HL-60/S4 treated with retinoic acid at 250 ng/mL for 4 days and 3 days (cell line): ENCODE measurements around the gene PDE4DIP.
"Not testable (repeated sequence)": the region's sequence is repeated elsewhere in the genome, so short reads cannot be mapped to it uniquely, and the experiment has no call there.

Experiments used
- in situ Hi-C: fragments of 300-500 bp; cut with MboI; formaldehyde crosslinking; loops from 2 replicates; pipeline ENCODE4 v1.7.0; 2022; ENCODE audit warnings: low sequenced_read_pairs

The PDE4DIP gene

DNA sequence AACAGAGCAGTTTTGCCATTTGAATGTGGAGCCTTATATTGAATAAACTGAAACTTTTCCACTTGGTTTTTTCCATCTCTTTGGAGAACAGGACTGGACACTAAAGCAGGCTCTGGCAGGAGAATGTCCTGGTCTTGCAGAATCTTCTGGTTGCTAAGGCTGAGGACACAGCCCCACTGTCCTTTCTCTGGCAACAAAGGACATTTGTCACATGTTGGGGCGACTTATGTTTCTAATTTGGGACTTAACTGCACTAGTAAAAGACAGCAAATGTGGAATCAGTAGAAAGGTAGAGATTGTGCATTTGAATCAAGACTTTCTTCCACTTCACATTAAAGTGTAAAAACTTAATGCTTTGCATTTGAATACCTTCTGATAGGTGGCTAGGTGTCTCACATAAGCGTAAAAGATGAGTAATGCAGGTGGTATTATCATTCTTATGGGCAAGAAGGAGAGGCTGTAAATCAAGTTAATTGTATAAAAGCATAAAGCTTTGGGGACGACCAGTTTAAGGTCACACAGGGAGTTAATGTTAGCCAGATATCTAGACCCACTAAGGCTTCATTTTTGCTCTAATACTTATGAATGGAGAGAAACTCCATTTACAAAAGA, 74.7 kb downstream of the PDE4DIP start:
- in situ Hi-C loops, result not testable (repeated sequence)

DNA sequence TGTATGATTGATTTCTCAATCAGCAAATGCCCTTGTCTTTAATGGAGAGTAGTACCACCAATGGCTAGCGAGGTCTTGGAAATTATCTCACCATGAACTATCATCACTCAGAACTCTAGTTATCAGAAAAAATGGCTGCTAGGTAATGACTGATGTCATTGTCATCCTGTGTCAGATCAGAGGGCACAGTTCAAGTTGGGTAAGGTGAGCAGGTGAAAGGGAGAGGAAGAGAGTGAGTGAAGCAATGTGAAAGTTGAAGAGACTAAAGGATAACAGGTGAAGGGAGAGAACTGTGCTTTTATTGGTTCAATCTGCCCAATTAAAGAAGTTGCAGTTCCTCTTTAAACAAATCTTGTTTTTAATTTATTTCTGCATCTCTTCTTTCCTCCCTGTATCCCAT, 76.8 kb downstream of the PDE4DIP start:
- in situ Hi-C loops, result not testable (repeated sequence)

DNA sequence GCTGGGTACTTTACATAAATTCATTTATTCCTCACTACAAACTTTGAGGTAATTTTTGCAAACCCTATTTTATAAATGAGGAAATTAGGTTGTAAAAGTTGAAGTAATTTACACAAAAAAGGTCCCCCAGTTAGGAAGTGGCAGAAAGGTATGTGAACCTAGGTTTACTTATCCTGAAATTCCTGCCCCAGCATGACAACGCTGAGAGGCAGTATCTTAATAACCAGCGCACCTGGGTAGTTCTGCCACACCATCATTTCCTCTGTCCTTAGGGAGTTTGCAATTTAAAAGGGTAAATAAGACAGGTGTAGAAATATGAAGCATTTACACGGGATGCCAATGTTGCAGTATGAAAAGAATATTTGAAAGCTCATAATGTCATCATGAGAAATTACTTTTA, 79.6 kb downstream of the PDE4DIP start:
- in situ Hi-C loops, result not testable (repeated sequence)

DNA sequence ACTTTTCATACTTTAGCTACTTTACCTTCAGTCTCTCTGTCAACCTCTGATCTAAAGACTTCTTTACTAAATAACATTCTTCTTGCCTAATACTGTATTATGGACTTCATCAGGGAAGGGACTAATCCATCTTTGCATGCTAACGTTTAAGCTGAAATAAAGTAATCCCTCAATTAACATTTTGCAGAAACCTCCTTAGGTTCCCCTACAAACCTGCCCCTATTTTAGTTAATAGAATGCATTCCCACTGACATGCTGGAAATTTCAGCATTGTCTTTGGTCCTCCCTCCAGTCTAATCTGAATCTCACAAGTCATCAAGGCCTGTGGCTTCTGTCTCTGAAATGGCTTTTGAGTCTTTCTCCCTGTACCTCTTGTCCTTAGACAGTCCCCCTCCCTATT, 83.4 kb downstream of the PDE4DIP start:
- in situ Hi-C loops, result not testable (repeated sequence)

DNA sequence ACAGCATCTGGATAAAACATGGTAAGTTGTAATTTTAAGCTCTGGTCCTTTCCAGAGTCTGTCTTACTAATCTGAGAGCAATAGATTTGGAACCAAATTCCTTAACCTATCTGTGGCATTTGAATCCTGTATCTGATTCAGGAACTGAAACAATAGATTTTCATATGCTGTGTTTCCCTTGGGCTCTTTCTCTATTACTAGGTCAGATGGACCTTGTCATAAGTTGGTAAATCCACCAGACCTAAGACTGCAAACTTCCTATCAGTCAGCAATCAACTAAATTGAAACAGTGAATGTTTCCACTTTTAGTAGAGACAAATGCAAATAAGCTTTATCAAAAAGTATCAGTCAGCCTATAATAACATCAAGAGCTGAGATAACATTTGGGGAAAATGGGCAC, 85.0 kb downstream of the PDE4DIP start:
- in situ Hi-C loops, result not testable (repeated sequence)

DNA sequence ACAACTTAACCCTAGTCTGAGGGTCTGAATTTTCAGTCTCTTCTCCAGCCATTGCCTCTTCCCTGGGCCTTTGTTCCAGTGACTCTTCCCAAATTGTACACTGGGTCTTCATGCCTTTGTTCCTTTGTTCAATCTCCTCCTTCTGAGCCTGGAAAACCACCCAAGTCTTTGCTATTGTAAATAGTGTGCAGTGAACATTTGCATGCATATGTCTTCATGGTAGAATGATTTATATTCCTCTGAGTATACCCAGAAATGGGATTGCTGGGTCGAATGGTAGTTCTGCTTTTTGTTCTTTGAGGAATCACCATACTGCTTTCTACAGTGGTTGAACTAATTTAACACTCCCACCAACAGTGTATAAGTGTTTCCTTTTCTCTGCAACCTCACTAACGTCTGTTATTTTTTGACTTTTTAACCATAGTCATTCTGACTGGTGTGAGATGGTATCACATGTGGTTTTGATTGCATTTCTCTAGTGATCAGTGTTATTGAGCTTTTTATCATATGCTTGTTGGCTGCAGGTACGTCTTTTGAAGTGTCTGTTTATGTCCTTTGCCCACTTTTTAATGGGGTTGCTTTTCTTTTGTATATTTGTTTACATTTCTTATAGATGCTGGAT, 91.3 kb downstream of the PDE4DIP start:
- in situ Hi-C loops, result not testable (repeated sequence)

DNA sequence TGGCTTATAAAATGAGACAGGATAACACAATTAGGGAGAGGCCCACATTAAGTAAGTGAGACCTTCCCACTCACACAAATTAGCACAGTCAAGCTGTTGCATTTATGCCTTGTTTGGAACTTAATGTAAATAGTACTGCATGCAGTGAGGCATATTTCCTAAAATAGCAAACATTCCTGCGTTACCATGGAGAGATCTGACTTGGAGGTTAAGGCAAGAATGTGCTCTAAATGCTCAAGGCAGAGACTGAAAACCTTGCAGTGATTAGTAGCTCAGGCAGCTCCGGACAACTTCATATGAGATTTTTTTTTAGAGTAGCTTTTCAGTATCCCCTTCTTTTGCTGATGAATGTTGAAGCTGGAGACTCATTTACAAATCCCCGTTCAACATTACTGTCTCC, 98.7 kb downstream of the PDE4DIP start:
- in situ Hi-C loops, result not testable (repeated sequence)

DNA sequence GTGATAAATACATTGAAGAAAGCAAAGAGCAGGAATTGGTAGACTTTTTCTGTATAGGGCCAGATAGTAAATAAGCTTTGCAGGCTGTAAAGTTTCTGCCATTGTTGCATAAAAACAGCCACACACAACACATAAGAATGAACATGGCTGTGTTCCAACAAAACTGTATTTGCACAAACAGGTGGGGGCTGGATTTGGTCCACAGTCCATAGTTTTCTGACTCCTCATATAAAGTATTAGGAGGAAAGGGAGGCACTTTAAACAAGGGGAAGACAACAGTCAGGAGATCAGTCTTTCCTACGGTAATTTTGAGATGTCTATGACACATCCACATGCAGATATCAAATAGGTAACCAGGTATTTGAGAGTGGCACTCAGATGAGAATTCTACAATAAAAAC, 100.9 kb downstream of the PDE4DIP start:
- in situ Hi-C loops, result not testable (repeated sequence)

DNA sequence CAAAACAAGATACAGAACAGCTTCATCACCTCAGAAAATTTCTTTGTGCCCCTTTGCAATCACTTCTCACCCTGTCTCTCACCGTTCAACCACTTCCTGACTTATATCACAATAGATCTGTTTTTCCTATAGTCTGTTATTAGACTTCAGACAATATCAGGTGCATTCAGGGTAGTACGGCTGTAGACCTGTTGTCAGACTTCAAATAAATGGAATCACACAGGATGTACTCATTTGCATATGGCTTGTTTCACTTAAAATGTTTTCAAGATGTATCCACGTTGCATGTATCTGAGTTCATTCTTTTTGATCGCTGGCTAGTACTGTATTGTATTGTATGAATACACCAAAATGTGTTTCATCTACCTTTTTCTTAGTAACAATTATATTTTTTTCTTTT, 104.5 kb downstream of the PDE4DIP start:
- in situ Hi-C loops, result not testable (repeated sequence)

DNA sequence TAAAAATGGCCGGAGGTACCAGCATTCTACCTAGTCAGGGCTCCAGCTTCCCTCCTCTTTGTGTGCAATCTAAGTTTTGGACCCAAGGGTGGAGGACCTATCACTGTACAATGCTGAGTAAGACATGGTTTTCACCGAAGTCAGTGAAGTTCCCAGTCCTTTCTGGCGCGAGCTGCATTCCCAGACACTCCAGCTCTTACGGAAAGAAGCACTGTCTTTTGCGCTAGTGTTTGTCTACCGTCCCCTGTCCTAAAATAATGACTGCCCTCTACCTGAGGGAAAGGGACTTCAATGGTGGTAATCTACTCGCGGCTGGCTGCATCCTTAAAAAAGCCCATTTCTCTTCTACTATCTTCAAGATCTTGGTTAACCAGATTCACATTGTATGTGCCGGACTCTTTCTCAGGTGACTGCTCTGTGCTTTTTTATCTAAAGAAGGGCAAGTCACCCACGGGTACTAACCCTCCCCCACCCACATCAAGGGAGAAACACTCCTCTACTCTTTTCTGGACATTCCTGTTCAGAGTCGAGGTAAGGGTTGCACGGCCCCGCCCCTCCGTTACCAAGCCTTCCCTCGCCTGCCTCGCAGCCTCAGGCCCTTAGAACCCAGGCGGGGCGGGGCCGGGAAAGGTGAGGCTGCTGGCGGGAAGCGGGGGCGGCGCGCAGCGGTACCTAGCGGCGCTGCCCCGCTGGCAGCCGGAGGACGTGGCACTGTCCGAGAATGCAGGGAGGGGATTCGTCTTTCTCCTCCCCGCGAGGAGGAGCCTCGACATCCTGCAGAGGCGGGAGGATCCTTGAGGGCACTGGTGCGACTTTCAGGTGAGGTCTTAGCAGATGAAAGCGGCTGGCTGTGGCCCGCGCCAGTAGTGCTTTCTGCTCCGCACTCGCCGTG, 107.4 kb downstream of the PDE4DIP start:
- in situ Hi-C loops, result not testable (repeated sequence)

DNA sequence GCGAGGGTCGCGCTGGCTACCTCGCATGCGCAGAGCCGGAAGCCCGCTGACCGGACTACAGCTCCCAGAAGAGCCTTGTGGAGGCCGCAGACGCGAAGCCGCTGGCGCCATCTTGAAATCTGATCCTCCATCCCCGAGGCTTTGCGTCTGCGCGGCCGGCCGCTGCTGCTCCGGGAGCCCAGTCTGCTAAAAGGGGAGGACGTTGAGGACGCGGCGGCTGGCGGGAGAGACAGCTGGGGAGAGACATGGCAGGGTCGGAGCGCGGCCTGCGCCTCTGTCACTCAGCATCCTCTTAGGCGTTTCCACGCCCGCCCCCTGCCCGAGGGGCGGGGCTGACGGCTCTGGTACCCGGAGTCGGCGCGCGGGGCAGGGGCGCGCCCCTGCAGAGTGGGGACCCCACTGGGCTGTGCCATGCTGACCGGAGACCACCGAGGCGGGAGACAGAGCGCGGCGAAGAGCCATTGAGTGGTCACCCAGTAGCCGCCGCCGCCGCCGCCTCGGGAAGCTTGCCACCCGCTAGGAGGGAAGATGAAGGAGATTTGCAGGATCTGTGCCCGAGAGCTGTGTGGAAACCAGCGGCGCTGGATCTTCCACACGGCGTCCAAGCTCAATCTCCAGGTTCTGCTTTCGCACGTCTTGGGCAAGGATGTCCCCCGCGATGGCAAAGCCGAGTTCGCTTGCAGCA, 108.2 kb downstream of the PDE4DIP start:
- in situ Hi-C loops, result not testable (repeated sequence)

DNA sequence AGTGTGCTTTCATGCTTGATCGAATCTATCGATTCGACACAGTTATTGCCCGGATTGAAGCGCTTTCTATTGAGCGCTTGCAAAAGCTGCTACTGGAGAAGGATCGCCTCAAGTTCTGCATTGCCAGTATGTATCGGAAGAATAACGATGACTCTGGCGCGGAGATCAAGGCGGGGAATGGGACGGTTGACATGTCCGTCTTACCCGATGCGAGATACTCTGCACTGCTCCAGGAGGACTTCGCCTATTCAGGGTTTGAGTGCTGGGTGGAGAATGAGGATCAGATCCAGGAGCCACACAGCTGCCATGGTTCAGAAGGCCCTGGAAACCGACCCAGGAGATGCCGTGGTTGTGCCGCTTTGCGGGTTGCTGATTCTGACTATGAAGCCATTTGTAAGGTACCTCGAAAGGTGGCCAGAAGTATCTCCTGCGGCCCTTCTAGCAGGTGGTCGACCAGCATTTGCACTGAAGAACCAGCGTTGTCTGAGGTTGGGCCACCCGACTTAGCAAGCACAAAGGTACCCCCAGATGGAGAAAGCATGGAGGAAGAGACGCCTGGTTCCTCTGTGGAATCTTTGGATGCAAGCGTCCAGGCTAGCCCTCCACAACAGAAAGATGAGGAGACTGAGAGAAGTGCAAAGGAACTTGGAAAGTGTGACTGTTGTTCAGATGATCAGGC, 108.8 kb downstream of the PDE4DIP start:
- in situ Hi-C loops, result not testable (repeated sequence)

DNA sequence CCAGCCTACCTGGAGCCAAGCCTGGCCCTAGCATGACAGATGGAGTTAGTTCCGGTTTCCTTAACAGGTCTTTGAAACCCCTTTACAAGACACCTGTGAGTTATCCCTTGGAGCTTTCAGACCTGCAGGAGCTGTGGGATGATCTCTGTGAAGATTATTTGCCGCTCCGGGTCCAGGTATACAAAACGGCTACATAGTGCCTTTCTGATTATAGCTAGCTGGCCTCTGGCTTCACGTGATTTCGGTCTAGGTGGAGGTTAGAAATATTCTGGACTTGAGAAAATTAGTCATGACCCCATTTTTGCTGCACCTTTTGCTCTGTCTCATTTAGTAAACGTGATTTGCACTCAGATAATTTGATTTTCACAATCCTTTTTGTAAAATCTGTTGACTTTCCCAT, 109.5 kb downstream of the PDE4DIP start:
- in situ Hi-C loops, result not testable (repeated sequence)

DNA sequence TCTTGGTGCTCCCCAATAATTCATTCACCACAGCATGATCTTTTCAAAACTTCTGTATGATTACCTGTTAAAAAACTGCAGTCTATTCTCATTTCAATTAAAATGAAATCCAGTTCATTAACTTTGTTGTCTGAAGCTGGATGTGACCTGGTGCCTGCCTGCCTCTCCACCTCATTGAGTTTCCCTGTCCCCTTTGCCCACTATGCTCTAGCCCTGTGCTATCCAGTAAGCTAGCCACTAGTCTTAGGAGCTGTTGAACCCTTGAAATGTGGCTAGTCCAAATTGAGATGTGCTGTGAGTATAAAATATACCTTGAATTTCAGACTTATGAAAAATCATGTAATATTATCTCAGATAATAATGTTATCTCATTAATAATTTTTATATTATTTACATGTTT, 114.1 kb downstream of the PDE4DIP start:
- in situ Hi-C loops, result not testable (repeated sequence)

DNA sequence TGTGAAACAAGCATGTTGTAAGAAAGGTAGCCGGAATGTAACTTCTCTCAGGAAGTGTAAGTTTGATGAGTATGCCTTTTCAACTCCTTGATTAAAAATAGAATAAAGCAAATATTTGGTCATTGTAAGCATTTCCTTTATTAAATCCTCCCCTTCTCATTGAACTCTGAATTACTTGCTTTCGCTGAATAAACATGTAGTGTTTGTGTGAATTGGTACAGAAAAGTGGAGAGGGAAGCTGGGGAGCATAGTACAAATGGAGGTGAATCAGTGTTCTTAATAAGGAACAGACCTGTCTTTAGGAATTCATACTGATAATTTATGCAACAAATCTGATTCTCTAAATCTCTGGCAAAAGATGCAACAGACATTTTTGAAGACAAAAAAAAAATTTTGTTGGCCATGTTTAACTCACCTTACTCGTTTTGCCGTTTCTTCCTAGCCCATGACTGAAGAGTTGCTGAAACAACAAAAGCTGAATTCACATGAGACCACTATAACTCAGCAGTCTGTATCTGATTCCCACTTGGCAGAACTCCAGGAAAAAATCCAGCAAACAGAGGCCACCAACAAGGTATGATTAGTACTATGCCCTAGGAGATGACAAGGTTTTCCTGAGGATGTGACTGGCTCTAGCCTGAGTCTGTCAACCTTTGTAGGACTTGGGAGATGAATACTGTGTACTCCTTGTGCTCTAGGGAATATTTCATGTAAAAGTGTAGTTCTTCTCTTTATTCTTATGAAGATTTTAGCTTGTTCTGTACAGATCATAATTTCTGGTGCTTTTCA, 116.2 kb downstream of the PDE4DIP start:
- in situ Hi-C loops, result not testable (repeated sequence)

DNA sequence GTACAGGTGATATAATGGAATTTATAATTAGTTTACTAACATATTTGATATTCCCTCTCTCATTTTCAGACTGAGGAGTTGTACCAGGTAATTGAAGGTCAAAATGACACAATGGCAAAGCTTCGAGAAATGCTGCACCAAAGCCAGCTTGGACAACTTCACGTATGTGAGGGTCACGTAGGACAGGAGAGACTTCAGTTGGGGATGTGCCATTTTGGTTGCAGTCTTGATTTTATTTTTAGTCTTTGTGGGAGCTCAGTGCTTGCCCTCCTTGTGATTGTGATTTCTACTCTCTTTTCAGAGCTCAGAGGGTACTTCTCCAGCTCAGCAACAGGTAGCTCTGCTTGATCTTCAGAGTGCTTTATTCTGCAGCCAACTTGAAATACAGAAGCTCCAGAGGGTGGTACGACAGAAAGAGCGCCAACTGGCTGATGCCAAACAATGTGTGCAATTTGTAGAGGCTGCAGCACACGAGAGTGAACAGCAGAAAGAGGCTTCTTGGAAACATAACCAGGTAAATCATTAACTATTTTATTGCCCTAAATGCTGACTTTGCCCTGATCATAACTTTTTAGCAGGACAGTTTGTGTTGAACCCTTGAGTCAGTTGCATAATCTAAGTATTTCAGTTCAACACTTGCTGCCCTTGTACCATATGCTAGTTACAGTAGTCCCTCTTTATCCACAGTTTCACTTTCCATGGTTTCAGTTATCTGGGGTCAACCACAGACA, 118.1 kb downstream of the PDE4DIP start:
- in situ Hi-C loops, result not testable (repeated sequence)

DNA sequence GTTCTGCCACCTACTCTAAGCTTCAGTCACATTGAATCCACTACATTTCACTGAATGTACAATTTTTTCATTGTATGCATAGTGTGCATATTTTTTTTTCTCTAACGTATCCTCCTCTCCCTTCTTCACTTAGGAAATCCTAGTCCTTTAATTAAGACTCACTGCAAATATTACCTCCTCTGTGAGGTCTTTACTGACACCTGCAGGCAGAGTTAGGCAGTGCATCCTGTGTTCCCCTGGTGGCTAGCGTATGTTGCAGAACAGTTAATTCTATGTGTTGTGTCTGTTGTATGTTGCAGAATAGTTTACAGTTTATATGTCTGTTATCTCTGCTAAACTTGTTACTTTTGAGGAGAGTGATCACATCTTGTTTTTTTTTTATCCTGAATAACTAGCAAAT, 121.9 kb downstream of the PDE4DIP start:
- in situ Hi-C loops, result not testable (repeated sequence)

DNA sequence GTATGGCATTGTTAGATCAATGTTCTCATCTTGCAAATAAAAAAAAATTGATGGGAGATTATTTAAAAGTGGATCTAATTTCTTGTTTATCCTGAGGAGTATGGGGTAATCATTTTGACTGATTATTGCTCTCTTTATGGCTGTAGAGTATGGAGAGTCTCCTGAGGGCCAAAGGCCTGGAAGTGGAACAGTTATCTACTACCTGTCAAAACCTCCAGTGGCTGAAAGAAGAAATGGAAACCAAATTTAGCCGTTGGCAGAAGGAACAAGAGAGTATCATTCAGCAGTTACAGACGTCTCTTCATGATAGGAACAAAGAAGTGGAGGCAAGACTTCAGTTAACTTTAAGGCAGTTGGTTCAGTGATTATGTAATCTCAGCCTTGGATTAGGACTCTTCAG, 123.4 kb downstream of the PDE4DIP start:
- in situ Hi-C loops, result not testable (repeated sequence)

DNA sequence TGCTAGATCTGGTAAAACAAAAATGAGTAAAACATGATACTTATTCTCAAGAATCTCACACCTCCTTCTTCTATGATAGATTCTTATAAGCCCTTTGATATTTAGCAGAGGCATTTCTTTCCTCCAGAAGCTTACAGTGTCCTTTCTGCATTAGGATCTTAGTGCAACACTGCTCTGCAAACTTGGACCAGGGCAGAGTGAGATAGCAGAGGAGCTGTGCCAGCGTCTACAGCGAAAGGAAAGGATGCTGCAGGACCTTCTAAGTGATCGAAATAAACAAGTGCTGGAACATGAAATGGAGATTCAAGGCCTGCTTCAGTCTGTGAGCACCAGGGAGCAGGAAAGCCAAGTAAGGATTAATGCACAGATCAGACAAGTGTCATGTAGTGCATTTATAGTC, 124.5 kb downstream of the PDE4DIP start:
- in situ Hi-C loops, result not testable (repeated sequence)
